GM23338 (cell line): ENCODE results near the gene OSCAR. TPM values are rescaled to one million over a fixed set of nuclear protein-coding genes. Genes with fewer than 3 reads are reported as not detected.

Experiments
- ATAC-seq: fragments of 200-7000 bp; cut with Tn5 transposase; 3 replicates; pipeline ENCODE4 v1.9.1; 2020
- DNase-seq: peaks from one replicate; pipeline ENCODE4 v3.0.0-alpha.2; 2015; ENCODE audit warnings: low spot score
- H2AFZ ChIP-seq: fragments of 200-600 bp; sonication (generic); 2 replicates; pipeline ENCODE4 v1.8.0; 2016; ENCODE audit warnings: antibody characterized with exemption, mild to moderate bottlenecking, moderate library complexity
- H3F3A ChIP-seq: fragments of 200-600 bp; sonication (generic); replicated peaks from 2 replicates; pipeline ENCODE4 v1.8.0; 2017; ENCODE audit warnings: antibody characterized with exemption, mixed run types, low read depth
- H3K27ac ChIP-seq: fragments of 200-600 bp; sonication (generic); 2 replicates; pipeline ENCODE4 v1.6.1; 2016; ENCODE audit warnings: low read depth
- H3K27me3 ChIP-seq: fragments of 200-600 bp; sonication (generic); 2 replicates; pipeline ENCODE4 v1.8.0; 2016; ENCODE audit warnings: mild to moderate bottlenecking, mixed run types, moderate library complexity; ENCODE audit not compliant: insufficient read depth
- H3K36me3 ChIP-seq: fragments of 200-600 bp; sonication (generic); 2 replicates; pipeline ENCODE4 v1.8.0; 2016; ENCODE audit warnings: mild to moderate bottlenecking; ENCODE audit not compliant: insufficient read depth
- H3K4me1 ChIP-seq: fragments of 200-600 bp; sonication (generic); 2 replicates; pipeline ENCODE4 v1.8.0; 2016; ENCODE audit warnings: mild to moderate bottlenecking, moderate library complexity; ENCODE audit not compliant: insufficient read depth
- H3K4me2 ChIP-seq: fragments of 200-600 bp; sonication (generic); 2 replicates; pipeline ENCODE4 v1.7.1; 2017; ENCODE audit warnings: mixed run types
- H3K4me3 ChIP-seq: fragments of 200-600 bp; sonication (generic); 2 replicates; pipeline ENCODE4 v1.6.1; 2016; ENCODE audit warnings: mixed run types
- H3K79me2 ChIP-seq: fragments of 200-600 bp; sonication (generic); replicated peaks from 2 replicates; pipeline ENCODE4 v1.8.0; 2017; ENCODE audit warnings: mild to moderate bottlenecking; ENCODE audit not compliant: insufficient read depth
- H3K9me2 ChIP-seq: fragments of 200-600 bp; sonication (generic); 2 replicates; pipeline ENCODE4 v1.8.0; 2017; ENCODE audit not compliant: insufficient read depth
- H4K20me1 ChIP-seq: fragments of 200-600 bp; sonication (generic); replicated peaks from 2 replicates; pipeline ENCODE4 v1.8.0; 2017; ENCODE audit warnings: mild to moderate bottlenecking; ENCODE audit not compliant: insufficient read depth
- H3K27ac Mint-ChIP-seq: 2 replicates; pipeline ENCODE4 v1.8.0; 2020; ENCODE audit warnings: inconsistent platforms, mild to moderate bottlenecking, moderate library complexity, mixed read lengths
- H3K27me3 Mint-ChIP-seq: 3 replicates; pipeline ENCODE4 v1.8.0; 2022; ENCODE audit warnings: low read depth, mild to moderate bottlenecking, moderate library complexity, mixed read lengths, inconsistent platforms; ENCODE audit not compliant: insufficient read depth, poor library complexity
- H3K36me3 Mint-ChIP-seq: 3 replicates; pipeline ENCODE4 v1.8.0; 2021; ENCODE audit warnings: low read depth, mild to moderate bottlenecking, inconsistent platforms, moderate library complexity, mixed read lengths
- H3K4me1 Mint-ChIP-seq: 3 replicates; pipeline ENCODE4 v1.8.0; 2020; ENCODE audit warnings: mild to moderate bottlenecking, inconsistent platforms, mixed read lengths
- H3K4me3 Mint-ChIP-seq: 3 replicates; pipeline ENCODE4 v1.8.0; 2021; ENCODE audit warnings: moderate library complexity, mild to moderate bottlenecking, inconsistent platforms, mixed read lengths
- H3K9me3 Mint-ChIP-seq: 3 replicates; pipeline ENCODE4 v1.8.0; 2020; ENCODE audit warnings: moderate library complexity, mild to moderate bottlenecking, inconsistent platforms, mixed read lengths
- CREB1 ChIP-seq: fragments of 250-450 bp; sonication (Bioruptor Pico); IDR thresholded peaks from 2 replicates; pipeline ENCODE4 v1.5.0; 2020; ENCODE audit warnings: low read depth, mild to moderate bottlenecking, moderate library complexity
- CTCF ChIP-seq, 2 experiments: fragments of 200-600 bp in 1 of 2; sonication (generic) in 1 of 2; conservative IDR thresholded peaks; 2 replicates each; pipeline versions ENCODE4 v1.5.1 to v1.6.1; 2016 to 2017; ENCODE audit warnings: antibody characterized with exemption in 2 of 2, low read depth in 2 of 2, mild to moderate bottlenecking in 2 of 2, moderate library complexity in 1 of 2
- ETS1 ChIP-seq: IDR thresholded peaks from 2 replicates; pipeline ENCODE4 v1.6.1; 2016; ENCODE audit warnings: antibody characterized with exemption
- EZH2 ChIP-seq: fragments of 200-600 bp; sonication (generic); IDR thresholded peaks from one replicate; pipeline ENCODE4 v1.8.0; 2017; ENCODE audit warnings: antibody characterized with exemption, mild to moderate bottlenecking, low read depth; ENCODE audit not compliant: unreplicated experiment
- EZH2phosphoT487 ChIP-seq: fragments of 200-600 bp; sonication (generic); IDR thresholded peaks from one replicate; pipeline ENCODE4 v1.8.1; 2018; ENCODE audit warnings: antibody characterized with exemption; ENCODE audit not compliant: unreplicated experiment
- JUNB ChIP-seq: IDR thresholded peaks from one replicate; pipeline ENCODE4 v1.6.1; 2016; ENCODE audit warnings: antibody characterized with exemption; ENCODE audit not compliant: unreplicated experiment
- NANOG ChIP-seq: IDR thresholded peaks from 2 replicates; pipeline ENCODE4 v1.6.1; 2016; ENCODE audit warnings: antibody characterized with exemption, borderline replicate concordance
- POLR2AphosphoS5 ChIP-seq: IDR thresholded peaks from 2 replicates; pipeline ENCODE4 v1.6.1; 2016; ENCODE audit warnings: antibody characterized with exemption, low read depth
- REST ChIP-seq: IDR thresholded peaks from one replicate; pipeline ENCODE4 v1.6.1; 2018; ENCODE audit warnings: antibody characterized with exemption; ENCODE audit not compliant: unreplicated experiment
- STAT1 ChIP-seq: IDR thresholded peaks from one replicate; pipeline ENCODE4 v1.6.1; 2016; ENCODE audit warnings: antibody characterized with exemption; ENCODE audit not compliant: unreplicated experiment
- ZNF114 ChIP-seq: fragments of 250-450 bp; sonication (Bioruptor Pico); IDR thresholded peaks from 2 replicates; pipeline ENCODE4 v1.5.0; 2020; ENCODE audit warnings: mild to moderate bottlenecking, moderate library complexity
- ZNF331 ChIP-seq: fragments of 250-450 bp; sonication (Bioruptor Pico); IDR thresholded peaks from 2 replicates; pipeline ENCODE4 v1.5.0; 2020; ENCODE audit warnings: low read depth, mild to moderate bottlenecking, moderate library complexity
- ZNF462 ChIP-seq: fragments of 250-450 bp; sonication (Bioruptor Pico); IDR thresholded peaks from 2 replicates; pipeline ENCODE4 v1.5.0; 2020; ENCODE audit warnings: mild to moderate bottlenecking, moderate library complexity
- polyA plus RNA-seq: library from polyadenylated mRNA; unstranded; fragments of >200 nt; fragmentation: Nextera tagmentation; extraction: Ambion mirVana; gene quantifications from 2 replicates; pipeline ENCODE4 v1.2.1, GENCODE V29; 2016
- total RNA-seq: library from RNA; depleted of rRNA; stranded (reverse); fragments of >200 nt; shearing (Covaris generic); gene quantifications from 2 replicates; pipeline ENCODE4 v1.2.3, GENCODE V29; 2014

The OSCAR gene
- total and polyA plus RNA-seq, 2 experiments from 2014 or later, result 0.31 to 1.6 TPM

GRCh38 chr19:54069470-54069869, 31.1 kb downstream of the OSCAR start:
- no peaks in the 10 kb centered on the region for H3K27me3 ChIP-seq
- no peaks in the 10 kb centered on the region for H3F3A ChIP-seq
- peaks cover 5% of the 10 kb centered on the region; the same call in 2 of the 3 replicates for H3K9me3 Mint-ChIP-seq
- no peak overlapping the region for H3K27ac Mint-ChIP-seq
- H4K20me1 ChIP-seq, result no peaks in the 10 kb centered on the region
- TF ChIP-seq ZNF462 (CRISPR knock-in tag) (no peak), NANOG (no peak), EZH2phosphoT487 (no peak), JUNB (no peak), REST (no peak), ETS1 (no peak), CREB1 (CRISPR knock-in tag) (no peak), CTCF (conservative IDR thresholded peaks at IDR 0.05; ENCODE audit: low read depth in 2 of 2) (no peak), STAT1 (no peak), ZNF114 (CRISPR knock-in tag) (no peak), EZH2 (no peak), POLR2AphosphoS5 (no peak), ZNF331 (CRISPR knock-in tag) (no peak)
- H3K27ac ChIP-seq, result no peak overlapping the region
- DNase-seq (no peak), ATAC-seq (no peak)
- H3K4me1 ChIP-seq, result no peaks in the 10 kb centered on the region
- H3K79me2 ChIP-seq, result no peaks in the 10 kb centered on the region
- no peaks in the 10 kb centered on the region for H3K36me3 ChIP-seq
- H3K4me2 ChIP-seq, result no peak overlapping the region
- no peaks in the 10 kb centered on the region for H3K4me1 Mint-ChIP-seq
- no peak overlapping the region; the same call in 2 of the 3 replicates for H3K4me3 Mint-ChIP-seq
- no peaks in the 10 kb centered on the region; the same call in 2 of the 3 replicates for H3K36me3 Mint-ChIP-seq
- no peak overlapping the region for H2AFZ ChIP-seq
- H3K27me3 Mint-ChIP-seq, result peaks cover 8% of the 10 kb centered on the region
- H3K9me2 ChIP-seq, result 0 out of 2 replicates have a peak, but pooled peaks cover 5% of the 10 kb centered on the region
- no peak overlapping the region for H3K4me3 ChIP-seq
